Measurements from ENCODE around the gene WNT7B. TPM values are rescaled to one million over a fixed set of nuclear protein-coding genes. Genes with fewer than 3 reads are reported as not detected.
A peak's percentile ranks its signal among the peaks of the same experiment; 100 is the strongest.

Gene WNT7B
- total RNA-seq, 1 donor from 2014 or later: not detected

DNA sequence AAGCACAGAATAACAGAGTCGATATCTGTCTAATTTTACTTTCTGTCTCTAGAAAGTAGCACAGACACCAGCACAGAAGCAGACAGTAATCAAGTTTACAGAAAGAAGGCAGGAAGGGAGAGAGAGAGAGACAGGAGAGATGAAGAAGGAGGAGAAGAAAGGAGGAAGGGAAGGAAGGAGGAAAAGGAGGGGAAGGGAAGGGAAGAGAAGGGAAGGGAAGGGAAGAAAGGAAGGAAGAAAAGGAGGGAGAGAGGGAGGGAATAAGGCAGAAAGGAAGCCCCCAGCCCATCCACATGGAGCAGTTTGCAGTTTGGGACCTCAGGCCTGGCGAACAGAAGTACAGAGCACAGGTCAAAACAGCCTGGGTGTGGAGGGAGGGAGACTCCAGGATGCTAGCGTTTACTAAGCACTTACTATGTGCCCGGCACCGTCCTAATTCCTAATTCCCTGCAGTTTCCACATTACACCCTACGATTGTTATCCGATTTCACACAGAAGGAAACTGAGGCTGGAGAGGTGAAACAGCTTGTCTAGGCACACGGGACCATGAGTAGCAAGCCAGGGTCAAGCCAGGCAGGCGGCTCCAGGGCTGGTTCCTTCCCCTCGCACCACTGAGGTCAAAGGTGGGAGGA lies 46.0 kb upstream of the WNT7B start:
- H3K4me1 ChIP-seq: peaks cover 0 to 7% of the 10 kb centered on the region in 2 donors
- H3K27ac ChIP-seq: no peak overlapping the region
- no peaks in the 10 kb centered on the region for H3K9me3 ChIP-seq
- peak in 1 of 2 donors; percentile 56 for DNase-seq (ENCODE audit: low spot score in 2 of 2)
- intact Hi-C loops (cut with DNase I): no loop called here
- no peak overlapping the region for H3K4me3 ChIP-seq
- no peaks in the 10 kb centered on the region for H3K27me3 ChIP-seq
- TF ChIP-seq, protein P1, sequence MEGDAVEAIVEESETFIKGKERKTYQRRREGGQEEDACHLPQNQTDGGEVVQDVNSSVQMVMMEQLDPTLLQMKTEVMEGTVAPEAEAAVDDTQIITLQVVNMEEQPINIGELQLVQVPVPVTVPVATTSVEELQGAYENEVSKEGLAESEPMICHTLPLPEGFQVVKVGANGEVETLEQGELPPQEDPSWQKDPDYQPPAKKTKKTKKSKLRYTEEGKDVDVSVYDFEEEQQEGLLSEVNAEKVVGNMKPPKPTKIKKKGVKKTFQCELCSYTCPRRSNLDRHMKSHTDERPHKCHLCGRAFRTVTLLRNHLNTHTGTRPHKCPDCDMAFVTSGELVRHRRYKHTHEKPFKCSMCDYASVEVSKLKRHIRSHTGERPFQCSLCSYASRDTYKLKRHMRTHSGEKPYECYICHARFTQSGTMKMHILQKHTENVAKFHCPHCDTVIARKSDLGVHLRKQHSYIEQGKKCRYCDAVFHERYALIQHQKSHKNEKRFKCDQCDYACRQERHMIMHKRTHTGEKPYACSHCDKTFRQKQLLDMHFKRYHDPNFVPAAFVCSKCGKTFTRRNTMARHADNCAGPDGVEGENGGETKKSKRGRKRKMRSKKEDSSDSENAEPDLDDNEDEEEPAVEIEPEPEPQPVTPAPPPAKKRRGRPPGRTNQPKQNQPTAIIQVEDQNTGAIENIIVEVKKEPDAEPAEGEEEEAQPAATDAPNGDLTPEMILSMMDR (IDR thresholded peaks at IDR 0.05): no peak
- H3K36me3 ChIP-seq: no peaks in the 10 kb centered on the region

DNA sequence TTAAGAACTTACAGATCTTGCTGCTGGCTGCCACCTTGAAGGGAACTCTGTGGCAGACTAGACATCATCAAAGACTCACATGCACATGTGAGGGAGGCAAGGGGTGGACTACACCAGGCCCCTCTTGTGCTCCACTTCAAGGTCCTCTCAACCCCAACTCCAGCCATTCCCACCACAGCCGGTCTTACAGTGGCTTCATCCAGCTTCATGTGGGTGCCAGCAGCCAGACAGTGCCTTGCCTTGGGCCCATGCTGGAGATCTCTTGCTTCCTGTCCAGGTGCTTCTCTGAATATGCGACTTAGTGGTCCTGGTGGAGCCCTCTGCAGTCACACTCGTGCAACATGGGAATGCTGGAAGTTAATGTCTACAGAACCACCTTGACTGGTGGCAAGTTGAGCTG lies 44.6 kb upstream of the WNT7B start:
- Histone ChIP-seq H3K27ac (no peak overlapping the region), H3K27me3 (no peaks in the 10 kb centered on the region), H3K36me3 (no peaks in the 10 kb centered on the region), H3K9me3 (no peaks in the 10 kb centered on the region), H3K4me3 (no peak overlapping the region), H3K4me1 (peaks cover 0 to 2% of the 10 kb centered on the region in 2 donors)
- TF ChIP-seq, protein P1 (IDR thresholded peaks at IDR 0.05): no peak
- intact Hi-C loops (cut with DNase I): no loop called here
- peak; percentile 7 to 53 for DNase-seq (ENCODE audit: low spot score in 2 of 2)

DNA sequence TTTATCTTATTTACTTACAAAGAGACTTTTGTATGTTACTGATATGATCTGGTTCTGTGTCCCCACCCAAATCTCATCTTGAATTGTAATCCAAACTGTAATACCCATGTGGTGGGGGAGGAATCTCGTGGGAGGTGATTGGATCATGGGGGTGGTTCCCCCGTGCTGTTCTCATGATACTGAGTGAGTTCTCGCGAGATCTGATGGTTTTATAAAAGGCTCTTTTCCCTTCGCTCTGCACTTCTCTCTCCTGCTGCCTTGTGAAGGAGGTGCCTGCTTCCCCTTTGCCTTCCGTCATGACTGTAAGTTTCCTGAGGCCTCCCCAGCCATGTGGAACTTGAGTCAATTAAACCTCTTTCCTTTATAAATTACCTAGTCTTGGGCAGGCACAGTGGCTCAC lies 42.4 kb upstream of the WNT7B start:
- peak in 1 of 2 donors; percentile 2 for DNase-seq (ENCODE audit: low spot score in 2 of 2)
- H3K27me3 ChIP-seq: no peaks in the 10 kb centered on the region
- intact Hi-C loops (cut with DNase I): no loop called here
- no peaks in the 10 kb centered on the region for H3K36me3 ChIP-seq
- no peak overlapping the region for H3K4me3 ChIP-seq
- H3K27ac ChIP-seq: no peak overlapping the region
- TF ChIP-seq, protein P1 (IDR thresholded peaks at IDR 0.05): no peak
- no peaks in the 10 kb centered on the region for H3K4me1 ChIP-seq
- H3K9me3 ChIP-seq: no peaks in the 10 kb centered on the region

DNA sequence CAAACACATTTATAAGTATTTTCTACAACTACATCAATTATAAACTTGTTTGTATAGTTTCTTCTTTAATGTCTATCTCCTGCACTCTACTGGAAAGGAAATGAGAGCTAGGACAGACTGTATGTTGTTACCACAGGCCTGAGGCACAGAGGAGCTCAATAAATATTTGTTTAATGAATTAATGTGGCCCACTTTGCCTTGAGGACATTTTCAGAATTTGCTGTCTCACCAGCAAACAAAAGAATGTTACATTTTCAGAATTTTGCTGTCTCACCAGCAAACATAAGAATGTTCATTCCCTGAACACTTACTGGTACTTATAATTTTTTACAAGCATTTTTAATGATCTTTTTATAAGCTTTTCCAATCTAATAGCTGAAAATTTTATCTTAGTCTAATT lies 41.9 kb upstream of the WNT7B start:
- no peaks in the 10 kb centered on the region for H3K9me3 ChIP-seq
- no peak overlapping the region for H3K4me3 ChIP-seq
- TF ChIP-seq, protein P1 (IDR thresholded peaks at IDR 0.05): no peak
- no peaks in the 10 kb centered on the region for H3K27me3 ChIP-seq
- no peak overlapping the region for H3K27ac ChIP-seq
- H3K4me1 ChIP-seq: no peaks in the 10 kb centered on the region
- intact Hi-C loops (cut with DNase I): no loop called here
- no peaks in the 10 kb centered on the region for H3K36me3 ChIP-seq
- no peak for DNase-seq (ENCODE audit: low spot score in 2 of 2)

DNA sequence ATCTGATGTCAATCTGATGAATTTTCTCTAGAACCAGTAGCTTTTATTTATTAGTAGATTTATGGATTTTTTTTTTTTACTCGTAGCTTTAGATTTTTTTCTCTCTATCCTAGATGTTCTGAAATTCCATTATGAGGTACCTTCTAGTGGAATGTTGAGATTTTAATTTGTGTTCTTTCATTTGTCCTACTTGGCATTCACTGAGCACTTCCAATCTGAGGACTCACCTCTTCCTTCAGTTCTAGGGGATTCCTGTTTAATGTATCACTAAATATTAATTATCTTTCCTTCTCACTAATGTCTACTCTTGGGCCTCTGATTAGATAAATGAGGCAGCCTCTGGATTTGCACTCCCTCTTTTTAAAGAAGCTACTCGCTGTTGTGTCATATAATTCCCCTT lies 40.2 kb upstream of the WNT7B start:
- H3K4me1 ChIP-seq: peaks cover 0 to 8% of the 10 kb centered on the region in 2 donors
- H3K27ac ChIP-seq: no peak overlapping the region
- intact Hi-C loops (cut with DNase I): no loop called here
- H3K4me3 ChIP-seq: no peak overlapping the region
- TF ChIP-seq, protein P1 (IDR thresholded peaks at IDR 0.05): no peak
- H3K27me3 ChIP-seq: no peaks in the 10 kb centered on the region
- no peaks in the 10 kb centered on the region for H3K9me3 ChIP-seq
- H3K36me3 ChIP-seq: no peaks in the 10 kb centered on the region
- DNase-seq (ENCODE audit: low spot score in 2 of 2): no peak
